ENCODE results near the gene ENPP4.
"Not testable (repeated sequence)": the region's sequence is repeated elsewhere in the genome, so short reads cannot be mapped to it uniquely, and the experiment has no call there.

ENPP4 gene

GRCh38 chr6:46129629-46130511 lies at the start of gene ENPP4:
Gene ENPP4, plus strand, starts transcription at chr6:46129989. Its CDS starts 9,595 bp downstream, at chr6:46139584.
- DNase-seq, result peak; percentile 86

GRCh38 chr6:46080111-46080510 lies 49.7 kb upstream of the ENPP4 start:
- DNase-seq, result no peak

GRCh38 chr6:46085688-46086087 lies 44.1 kb upstream of the ENPP4 start:
- not testable (repeated sequence) for DNase-seq

- peak; percentile 54 for DNase-seq
These were observed 39.4 kb upstream of the ENPP4 start for GRCh38 chr6:46090115-46091079.

GRCh38 chr6:46091080-46091478 lies 38.7 kb upstream of the ENPP4 start:
- DNase-seq, result no peak

- DNase-seq, result no peak
These were observed 34.5 kb upstream of the ENPP4 start for GRCh38 chr6:46095251-46095650.

- no peak for DNase-seq
These were observed 32.4 kb upstream of the ENPP4 start for GRCh38 chr6:46097366-46097765.

GRCh38 chr6:46098678-46099077 lies 31.1 kb upstream of the ENPP4 start:
- DNase-seq, result no peak

- DNase-seq, result no peak
These were observed 29.8 kb upstream of the ENPP4 start for GRCh38 chr6:46099952-46100351.

- DNase-seq, result no peak
These were observed 27.7 kb upstream of the ENPP4 start for GRCh38 chr6:46102123-46102522.

GRCh38 chr6:46103441-46104115 lies 26.2 kb upstream of the ENPP4 start:
- DNase-seq, result no peak

GRCh38 chr6:46104209-46104608 lies 25.6 kb upstream of the ENPP4 start:
- no peak for DNase-seq

GRCh38 chr6:46105568-46105967 lies 24.2 kb upstream of the ENPP4 start:
- DNase-seq, result no peak

GRCh38 chr6:46113370-46113769 lies 16.4 kb upstream of the ENPP4 start:
- no peak for DNase-seq

GRCh38 chr6:46115634-46116033 lies 14.2 kb upstream of the ENPP4 start:
- no peak for DNase-seq

GRCh38 chr6:46116289-46116688 lies 13.5 kb upstream of the ENPP4 start:
- no peak for DNase-seq

- no peak for DNase-seq
These were observed 11.6 kb upstream of the ENPP4 start for GRCh38 chr6:46118157-46118556.

- DNase-seq, result no peak
These were observed 11.0 kb upstream of the ENPP4 start for GRCh38 chr6:46118836-46119235.

- not testable (repeated sequence) for DNase-seq
These were observed 10.1 kb upstream of the ENPP4 start for GRCh38 chr6:46119679-46120078.

- DNase-seq, result no peak
These were observed 1.3 kb upstream of the ENPP4 start for GRCh38 chr6:46128476-46128875.

GRCh38 chr6:46129291-46129628 lies 529 bp upstream of the ENPP4 start:
- no peak for DNase-seq

GRCh38 chr6:46130666-46131065 lies 877 bp downstream of the ENPP4 start:
- no peak for DNase-seq

- not testable (repeated sequence) for DNase-seq
These were observed 1.5 kb downstream of the ENPP4 start for GRCh38 chr6:46131291-46131690.

Data from right forelimb (tissue), 1 donor.